SU-DHL-6 (cell line): ENCODE data around the gene NSUN7.
"Not testable (repeated sequence)": the region's sequence is repeated elsewhere in the genome, so short reads cannot be mapped to it uniquely, and the experiment has no call there.

ENCODE experiments used
- CTCF ChIP-seq: fragments of 200-600 bp; sonication (generic); IDR thresholded peaks from one replicate; pipeline ENCODE4 v1.5.1; 2017; ENCODE audit warnings: antibody characterized with exemption, mild to moderate bottlenecking, low read length, moderate library complexity; ENCODE audit not compliant: insufficient read depth, poor library complexity, severe bottlenecking
- EZH2phosphoT487 ChIP-seq: fragments of 200-600 bp; sonication (generic), shearing (Covaris generic); conservative IDR thresholded peaks from 2 replicates; pipeline ENCODE4 v1.6.1; 2018; ENCODE audit warnings: mild to moderate bottlenecking, antibody characterized with exemption, low read length, moderate library complexity, mixed read lengths

- not testable (repeated sequence) for TF ChIP-seq CTCF, EZH2phosphoT487
These were observed 36.8 kb upstream of the NSUN7 start for GRCh38 chr4:40713001-40713400.
